ENCODE results near the gene PPP6R1. TPM values are rescaled to one million over a fixed set of nuclear protein-coding genes. Genes with fewer than 3 reads are reported as not detected.

Gene PPP6R1
- total RNA-seq, 1 experiment from 2014 or later = 113 TPM

- CTCF ChIA-PET = no interaction called here
- Histone ChIP-seq H3K4me3 (ENCODE audit: low read depth, low read length) (no peak overlapping the region), H3K4me1 (no peaks in the 10 kb centered on the region), H3K27me3 (replicated peaks; ENCODE audit: control insufficient read depth, insufficient read depth, low read length) (no peaks in the 10 kb centered on the region), H3K36me3 (ENCODE audit: control insufficient read depth, insufficient read depth, low read length) (peaks cover 12% of the 10 kb centered on the region), H3K9me3 (no peaks in the 10 kb centered on the region)
- BruUV-seq (replicated peaks) = no TSS peak
- POLR2A ChIA-PET = no interaction called here
- H3K4me1 Mint-ChIP-seq (ENCODE audit: low read depth, unreplicated experiment) = no peaks in the 10 kb centered on the region
- no peak for TF ChIP-seq CTCF (IDR thresholded peaks at IDR 0.05; ENCODE audit: insufficient read depth in 1 of 2, low read depth in 1 of 2, low read length in 1 of 2, severe bottlenecking in 1 of 2, unreplicated experiment in 1 of 2)
- H3K27ac Mint-ChIP-seq (ENCODE audit: unreplicated experiment) = no peak overlapping the region
- H3K9me3 Mint-ChIP-seq (ENCODE audit: unreplicated experiment) = no peaks in the 10 kb centered on the region
- H3K4me3 Mint-ChIP-seq (ENCODE audit: unreplicated experiment) = no peak overlapping the region
- no peak for DNase-seq
- peaks cover 52% of the 10 kb centered on the region for H3K36me3 Mint-ChIP-seq (ENCODE audit: insufficient read depth, unreplicated experiment)
- intact Hi-C loops (cut with micrococcal nuclease; ENCODE audit: unreplicated experiment) = no loop called here
- no peaks in the 10 kb centered on the region for H3K27me3 Mint-ChIP-seq (ENCODE audit: insufficient read depth, unreplicated experiment)
Measured at GRCh38 chr19:55244004-55244680, 14.7 kb downstream of the PPP6R1 start.

- no TSS peak for BruUV-seq (replicated peaks)
- no peaks in the 10 kb centered on the region for H3K9me3 Mint-ChIP-seq (ENCODE audit: unreplicated experiment)
- ChIA-PET POLR2A (no interaction called here), CTCF (no interaction called here)
- intact Hi-C loops (cut with micrococcal nuclease; ENCODE audit: unreplicated experiment) = no loop called here
- H3K9me3 ChIP-seq = no peaks in the 10 kb centered on the region
- no peaks in the 10 kb centered on the region for H3K27me3 Mint-ChIP-seq (ENCODE audit: insufficient read depth, unreplicated experiment)
- H3K36me3 Mint-ChIP-seq (ENCODE audit: insufficient read depth, unreplicated experiment) = peaks cover 67% of the 10 kb centered on the region
- no peak overlapping the region for H3K27ac Mint-ChIP-seq (ENCODE audit: unreplicated experiment)
- no peaks in the 10 kb centered on the region for H3K4me1 ChIP-seq
- peaks cover 16% of the 10 kb centered on the region for H3K36me3 ChIP-seq (ENCODE audit: control insufficient read depth, insufficient read depth, low read length)
- H3K27me3 ChIP-seq (replicated peaks; ENCODE audit: control insufficient read depth, insufficient read depth, low read length) = no peaks in the 10 kb centered on the region
- H3K4me3 Mint-ChIP-seq (ENCODE audit: unreplicated experiment) = no peak overlapping the region
- no peak for DNase-seq
- H3K4me3 ChIP-seq (ENCODE audit: low read depth, low read length) = no peak overlapping the region
- H3K4me1 Mint-ChIP-seq (ENCODE audit: low read depth, unreplicated experiment) = no peaks in the 10 kb centered on the region
- no peak for TF ChIP-seq CTCF (IDR thresholded peaks at IDR 0.05; ENCODE audit: insufficient read depth in 1 of 2, low read depth in 1 of 2, low read length in 1 of 2, severe bottlenecking in 1 of 2, unreplicated experiment in 1 of 2)
Measured at GRCh38 chr19:55242517-55242916, 16.3 kb downstream of the PPP6R1 start.

- CTCF ChIA-PET = no interaction called here
- no TSS peak for BruUV-seq (replicated peaks)
- Histone ChIP-seq H3K27me3 (replicated peaks; ENCODE audit: control insufficient read depth, insufficient read depth, low read length) (no peaks in the 10 kb centered on the region), H3K4me1 (no peaks in the 10 kb centered on the region), H3K36me3 (ENCODE audit: control insufficient read depth, insufficient read depth, low read length) (peaks cover 16% of the 10 kb centered on the region), H3K9me3 (no peaks in the 10 kb centered on the region), H3K4me3 (ENCODE audit: low read depth, low read length) (no peak overlapping the region)
- H3K4me1 Mint-ChIP-seq (ENCODE audit: low read depth, unreplicated experiment) = no peaks in the 10 kb centered on the region
- no peaks in the 10 kb centered on the region for H3K9me3 Mint-ChIP-seq (ENCODE audit: unreplicated experiment)
- intact Hi-C loops (cut with micrococcal nuclease; ENCODE audit: unreplicated experiment) = no loop called here
- no peak overlapping the region for H3K27ac Mint-ChIP-seq (ENCODE audit: unreplicated experiment)
- H3K4me3 Mint-ChIP-seq (ENCODE audit: unreplicated experiment) = no peak overlapping the region
- H3K27me3 Mint-ChIP-seq (ENCODE audit: insufficient read depth, unreplicated experiment) = no peaks in the 10 kb centered on the region
- H3K36me3 Mint-ChIP-seq (ENCODE audit: insufficient read depth, unreplicated experiment) = peaks cover 72% of the 10 kb centered on the region
- TF ChIP-seq CTCF (IDR thresholded peaks at IDR 0.05; ENCODE audit: insufficient read depth in 1 of 2, low read depth in 1 of 2, low read length in 1 of 2, severe bottlenecking in 1 of 2, unreplicated experiment in 1 of 2) = no peak
- no peak for DNase-seq
- POLR2A ChIA-PET = no interaction called here
Measured at GRCh38 chr19:55241935-55242464, 16.8 kb downstream of the PPP6R1 start.

All from Caco-2 (cell line).